HG02571 (cell line): Measurements from ENCODE around the gene XRCC6.
"Not testable (repeated sequence)": the region's sequence is repeated elsewhere in the genome, so short reads cannot be mapped to it uniquely, and the experiment has no call there.

Experiments used
- ATAC-seq: cut with Tn5 transposase; IDR thresholded peaks from one replicate; pipeline ENCODE4 v1.9.1; 2021; ENCODE audit warnings: mild to moderate bottlenecking, moderate library complexity; ENCODE audit not compliant: unreplicated experiment

The XRCC6 gene

DNA sequence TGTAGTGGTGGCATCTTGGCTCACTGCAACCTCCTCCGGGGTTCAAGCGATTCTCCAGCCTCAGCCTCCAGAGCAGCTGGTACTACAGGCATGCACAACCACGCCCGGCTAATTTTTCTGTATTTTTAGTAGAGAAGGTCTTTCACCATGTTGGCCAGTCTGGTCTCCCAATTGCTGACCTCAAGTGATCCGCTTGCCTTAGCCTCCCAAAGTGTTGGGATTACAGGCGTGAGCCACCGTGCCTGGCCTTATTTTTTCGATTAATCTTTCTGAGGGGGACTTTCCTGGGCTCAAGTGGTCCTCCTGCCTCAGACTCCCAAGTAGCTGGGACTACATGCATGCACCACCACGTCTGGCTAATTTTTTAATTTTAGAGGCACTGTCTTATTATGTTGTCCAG is 62.0 kb downstream of the XRCC6 start:
- ATAC-seq: no peak

DNA sequence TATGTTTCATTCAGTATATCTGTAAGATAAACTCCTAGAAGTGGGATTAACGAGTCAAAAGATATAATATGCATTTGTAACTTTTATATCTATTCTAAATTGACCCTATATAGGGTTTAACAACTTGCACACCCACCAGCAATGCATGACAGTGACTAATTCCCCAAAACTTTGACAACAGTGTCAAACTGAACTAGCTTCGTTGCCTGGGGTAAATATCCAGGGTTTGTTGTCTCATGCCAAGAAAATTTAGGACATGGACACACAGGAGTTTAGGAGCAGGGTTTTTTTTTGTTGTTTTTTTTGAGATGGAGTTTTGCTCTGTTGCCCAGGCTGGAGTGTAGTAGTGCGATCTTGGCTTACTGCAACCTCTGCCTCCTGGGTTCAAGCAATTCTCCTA is 62.5 kb downstream of the XRCC6 start:
- no peak for ATAC-seq

DNA sequence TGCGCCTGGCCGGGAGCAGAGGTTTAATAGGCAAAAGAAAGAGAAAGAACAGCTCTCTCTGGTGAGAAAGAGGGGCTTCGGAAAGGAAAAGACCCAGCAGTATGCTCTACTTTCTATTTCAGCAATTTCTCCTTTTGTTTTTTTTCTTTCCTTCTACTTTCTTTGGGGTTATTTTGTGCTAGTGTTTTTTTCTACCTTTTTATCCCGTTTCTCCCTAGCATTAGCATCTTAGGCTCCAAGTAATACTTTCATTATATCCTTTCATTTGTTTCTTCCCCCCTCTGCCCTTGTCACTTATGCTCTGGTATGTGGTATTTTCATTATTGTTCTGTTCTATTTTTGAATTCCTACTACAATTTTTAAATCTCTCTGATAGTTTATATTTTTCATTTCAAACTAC is 63.1 kb downstream of the XRCC6 start:
- no peak for ATAC-seq

DNA sequence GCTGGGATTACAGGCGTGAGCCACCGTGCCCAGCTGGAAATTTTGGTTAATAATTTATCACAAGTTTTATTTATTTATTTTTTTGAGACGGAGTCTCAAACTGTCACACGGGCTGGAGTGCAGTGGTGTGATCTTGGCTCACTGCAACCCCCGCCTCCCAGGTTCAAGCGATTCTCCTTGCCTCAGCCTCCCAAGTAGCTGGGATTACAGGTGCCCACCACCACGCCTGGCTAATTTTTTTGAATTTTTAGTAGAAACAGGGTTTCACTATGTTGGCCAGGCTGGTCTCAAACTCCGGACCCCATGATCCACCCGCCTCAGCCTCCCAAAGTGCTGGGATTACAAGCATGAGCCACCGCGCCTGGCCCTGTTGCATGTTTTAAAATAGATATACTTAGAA is 65.8 kb downstream of the XRCC6 start:
- not testable (repeated sequence) for ATAC-seq

DNA sequence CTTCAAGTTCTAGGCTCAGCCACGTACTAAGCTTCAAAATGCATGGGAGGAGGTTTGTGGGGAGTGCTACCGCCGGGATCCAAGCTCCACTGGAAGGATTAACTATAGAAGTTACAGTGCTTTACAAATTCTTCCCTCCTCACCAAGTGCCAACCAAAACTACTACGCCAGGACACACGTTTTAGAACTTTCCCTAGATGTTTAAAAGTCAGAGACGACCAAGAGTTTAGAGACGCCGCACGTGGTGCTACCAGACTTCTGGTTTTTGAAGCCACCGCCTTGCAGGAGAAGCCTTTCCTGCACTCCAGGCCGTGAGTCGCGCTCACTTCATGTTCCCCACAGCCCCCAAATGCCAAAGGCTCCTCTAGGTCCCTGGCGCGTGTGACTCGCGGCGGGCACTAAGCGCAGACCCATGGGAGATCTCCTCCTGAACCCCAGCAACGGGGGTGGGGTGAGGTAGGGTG is 66.8 kb downstream of the XRCC6 start:
- ATAC-seq: no peak

DNA sequence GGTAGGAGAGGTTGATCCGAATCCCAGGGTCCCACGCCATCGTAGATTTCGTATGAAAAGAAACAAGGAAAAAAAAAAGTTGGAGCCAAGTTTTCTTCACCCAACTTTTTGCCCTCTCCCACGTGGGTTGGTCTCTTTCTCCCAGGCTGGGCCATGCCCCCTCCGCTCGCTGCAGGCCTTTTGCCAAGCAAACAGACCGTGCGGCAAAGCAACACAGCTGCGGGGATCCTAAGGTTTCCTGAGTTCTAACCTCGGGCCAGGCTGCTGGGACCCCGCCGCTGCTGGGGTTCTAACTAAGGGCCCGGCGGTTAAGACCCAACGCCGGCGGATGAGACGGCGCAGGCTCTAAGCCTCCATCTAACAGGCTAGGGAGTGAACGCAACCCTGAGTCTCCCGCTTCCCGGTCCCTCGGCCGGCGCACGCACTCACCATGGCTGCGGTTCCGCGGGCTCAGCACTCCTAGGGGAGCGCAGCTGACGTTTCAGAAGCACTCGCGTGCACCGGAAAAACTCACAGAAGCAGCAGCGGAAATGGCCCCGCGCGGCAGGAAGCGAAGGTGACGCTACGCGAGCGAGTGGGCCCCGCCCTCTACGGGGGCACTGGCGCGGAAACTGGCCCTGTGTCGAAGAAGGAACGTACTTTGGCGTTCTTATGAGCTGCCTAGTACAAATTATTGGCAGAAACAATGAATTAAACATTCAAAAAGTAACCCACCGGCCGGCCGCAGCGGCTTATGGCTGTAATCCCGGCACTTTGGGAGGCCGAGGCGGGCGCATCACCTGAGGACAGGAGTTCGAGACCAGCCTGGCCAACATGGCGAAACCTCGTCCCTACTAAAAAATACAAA is 67.5 kb downstream of the XRCC6 start, which contains the start of gene SNU13:
Gene SNU13, minus strand, starts transcription at position 503 of the 847 bp plus-strand sequence. Its CDS starts 71 bp downstream, at position 432.
- peak; percentile 85 for ATAC-seq

DNA sequence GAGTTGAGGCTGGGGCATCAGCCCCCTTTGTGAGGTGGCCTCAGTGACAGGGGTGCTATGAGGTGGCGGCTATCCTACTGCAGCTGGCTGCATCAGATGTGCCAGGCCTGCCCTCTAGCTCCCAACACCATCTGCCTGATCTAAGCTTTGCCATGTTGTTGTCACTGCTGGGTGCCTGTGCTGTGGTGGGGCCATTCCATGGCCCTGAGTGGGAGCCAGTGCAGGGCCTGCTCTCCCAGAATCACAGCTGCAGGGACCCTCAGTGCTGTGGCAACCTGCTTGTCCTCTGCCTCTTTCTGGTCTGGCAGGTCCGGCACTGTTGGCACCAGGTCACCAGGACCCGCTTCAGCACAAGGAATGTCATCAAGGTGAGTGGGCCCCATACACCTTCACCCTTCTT is 69.4 kb downstream of the XRCC6 start:
- ATAC-seq: no peak

DNA sequence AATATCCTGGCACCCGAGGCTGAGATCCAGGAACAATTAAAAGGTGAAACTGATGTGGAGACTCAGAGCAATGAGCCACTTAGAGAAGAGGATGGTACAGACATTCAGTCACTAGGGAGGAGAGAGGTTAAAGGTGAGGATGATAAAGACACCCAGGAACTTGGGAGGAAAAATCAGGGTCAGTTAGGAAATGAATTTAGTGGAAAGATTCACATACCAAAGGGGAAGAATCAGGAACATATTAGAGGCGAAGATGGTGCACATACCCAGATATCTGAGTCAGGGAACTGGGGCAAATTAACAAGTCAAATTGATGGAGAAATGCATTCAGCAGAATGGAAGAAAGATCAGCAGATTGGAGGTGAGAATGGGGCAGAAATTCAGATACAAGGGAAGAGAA is 74.1 kb downstream of the XRCC6 start:
- no peak for ATAC-seq

DNA sequence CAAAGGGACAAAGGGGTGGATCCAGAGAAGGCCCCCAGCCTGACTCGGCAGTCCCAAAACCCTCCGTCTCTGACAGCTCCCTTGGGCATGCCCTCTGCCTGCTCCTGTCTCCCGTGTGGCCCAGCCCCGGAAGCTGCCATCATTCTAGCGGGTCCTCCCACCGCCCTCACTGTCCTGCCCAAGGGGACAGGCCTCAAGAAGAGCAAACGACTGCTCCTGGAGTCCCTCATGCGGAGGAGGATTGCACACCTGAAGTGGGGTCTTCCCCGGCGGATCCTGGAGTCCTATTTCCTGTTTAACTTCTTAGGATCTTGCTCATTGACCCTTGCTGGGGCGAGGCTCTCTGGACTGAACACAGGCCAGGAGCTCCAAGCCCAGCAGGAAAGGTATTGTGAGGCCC is 75.6 kb downstream of the XRCC6 start:
- no peak for ATAC-seq

DNA sequence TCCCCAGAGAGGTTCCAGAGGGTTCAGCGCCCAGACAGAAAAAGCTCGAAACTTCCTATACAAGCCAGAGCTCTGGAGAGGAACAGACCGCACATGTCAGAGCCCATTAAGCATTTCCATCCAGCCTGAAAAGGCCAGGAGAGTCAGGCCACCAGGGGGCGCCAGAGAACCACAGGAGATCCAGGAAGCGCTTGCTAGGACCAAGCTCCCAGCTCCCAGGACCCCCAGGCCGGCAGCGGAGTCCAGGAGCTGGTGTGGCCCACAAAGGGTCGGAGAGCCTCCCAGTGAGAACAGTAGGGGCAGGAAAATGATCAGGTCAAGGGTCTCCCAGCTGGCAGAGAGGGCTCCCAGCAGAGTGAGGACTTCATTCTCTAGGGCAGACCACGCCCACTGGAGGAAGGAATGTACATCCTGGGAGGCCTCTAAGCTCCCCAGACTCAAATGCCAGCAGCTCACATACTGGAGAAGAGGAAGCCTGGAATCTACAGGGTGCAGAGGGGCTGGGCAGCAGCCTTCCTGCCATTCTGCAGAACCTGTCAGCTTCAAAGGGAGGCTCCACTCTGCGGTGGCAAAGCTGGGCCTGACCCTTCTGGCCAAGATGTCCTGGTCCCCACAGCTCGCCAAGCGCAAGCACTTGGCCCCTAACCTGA is 76.2 kb downstream of the XRCC6 start:
- ATAC-seq: no peak

DNA sequence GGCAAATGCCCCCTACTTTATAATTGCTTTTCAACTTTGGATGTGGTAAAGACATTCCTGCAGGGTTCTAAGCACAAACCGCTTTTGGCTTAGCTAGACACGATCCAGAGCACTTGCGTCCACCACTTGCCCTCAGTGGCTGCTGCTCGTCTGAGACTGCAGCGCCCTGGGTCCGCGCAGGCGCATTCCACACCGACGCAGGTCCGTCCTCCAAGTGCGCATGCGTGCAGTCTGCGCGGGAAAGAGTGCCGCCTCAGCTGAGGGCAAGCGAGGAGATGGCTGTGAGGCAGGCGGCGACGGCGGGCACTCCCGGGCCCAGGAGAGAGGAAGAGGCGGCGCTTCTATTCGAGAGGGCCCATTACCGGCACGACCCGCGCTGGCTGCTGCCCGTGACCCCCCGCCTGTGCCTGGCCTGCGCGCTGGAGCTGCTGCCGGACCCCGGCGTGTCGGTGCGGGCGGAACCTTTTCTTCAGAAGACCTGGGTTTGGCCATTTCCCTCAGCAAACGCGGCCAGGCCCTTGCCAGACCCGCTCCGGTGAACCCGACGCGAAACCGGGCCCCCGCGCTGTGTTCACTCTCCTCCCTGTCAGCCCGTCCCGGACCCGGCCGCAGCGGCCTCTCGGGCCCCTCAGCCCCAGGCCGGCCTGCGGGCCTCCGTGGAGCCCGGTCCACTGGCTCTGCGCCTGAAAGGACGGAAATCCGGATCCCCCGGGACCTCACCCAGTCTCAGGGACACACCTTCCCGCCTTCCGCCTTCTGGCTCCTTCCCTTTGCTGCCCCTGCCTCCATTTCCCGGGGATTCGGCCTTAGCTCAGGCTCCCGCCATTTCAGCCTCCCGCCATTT is 78.4 kb downstream of the XRCC6 start, which contains the start of gene MEI1:
Gene MEI1, plus strand, starts transcription at position 240 of the 844 bp plus-strand sequence. Its CDS starts 36 bp downstream, at position 276.
- no peak for ATAC-seq

DNA sequence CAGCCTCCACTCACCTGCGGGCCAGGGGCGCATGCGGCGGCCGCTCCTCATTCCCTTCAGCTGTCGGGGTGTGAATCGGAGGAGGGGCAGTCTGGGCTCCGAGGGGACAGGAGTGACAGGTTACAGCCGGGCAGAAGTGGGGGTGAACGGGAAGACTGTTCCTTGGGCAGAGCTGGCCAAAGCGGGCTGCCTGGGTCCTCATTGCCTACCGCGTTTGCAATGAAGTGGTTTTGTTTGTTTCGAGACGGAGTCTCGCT is 78.9 kb downstream of the XRCC6 start:
- no peak for ATAC-seq

DNA sequence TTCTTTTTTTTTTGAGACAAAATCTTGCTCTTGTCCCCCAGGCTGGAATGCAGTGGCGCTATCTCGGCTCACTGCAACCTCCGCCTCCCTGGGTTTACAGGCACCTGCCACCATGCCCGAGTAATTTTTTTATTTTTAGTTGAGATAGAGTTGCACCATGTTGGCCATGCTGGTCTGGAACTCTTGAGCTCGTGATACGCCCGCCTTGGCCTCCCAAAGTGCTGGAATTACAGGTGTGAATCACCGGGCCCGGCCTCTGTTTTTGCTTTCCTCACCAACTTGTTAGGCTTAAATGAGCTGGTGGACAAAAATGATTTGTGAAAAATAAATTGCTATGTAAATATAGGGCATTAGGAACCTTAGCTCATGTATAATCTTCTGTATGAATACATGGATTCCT is 81.7 kb downstream of the XRCC6 start:
- ATAC-seq: no peak

DNA sequence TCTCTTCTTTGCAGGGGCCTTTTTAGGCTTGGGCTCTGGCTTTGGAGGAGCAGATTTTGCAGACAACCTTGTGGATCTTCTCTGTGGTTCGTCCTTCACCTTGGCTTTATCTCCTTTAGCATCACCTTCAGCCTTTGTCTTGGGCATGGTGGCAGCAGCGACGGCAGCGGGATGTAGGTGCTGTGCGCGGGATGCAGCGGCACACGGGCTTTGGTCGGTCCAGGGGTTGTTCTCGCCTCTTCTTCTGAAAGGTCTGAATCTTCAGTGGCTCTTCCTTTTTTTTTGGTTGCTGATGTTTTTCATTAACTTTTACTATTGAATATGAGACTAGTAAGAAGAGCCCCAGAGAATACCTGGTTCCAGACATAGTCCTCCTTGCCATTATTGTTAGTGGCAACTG is 88.2 kb downstream of the XRCC6 start:
- no peak for ATAC-seq

DNA sequence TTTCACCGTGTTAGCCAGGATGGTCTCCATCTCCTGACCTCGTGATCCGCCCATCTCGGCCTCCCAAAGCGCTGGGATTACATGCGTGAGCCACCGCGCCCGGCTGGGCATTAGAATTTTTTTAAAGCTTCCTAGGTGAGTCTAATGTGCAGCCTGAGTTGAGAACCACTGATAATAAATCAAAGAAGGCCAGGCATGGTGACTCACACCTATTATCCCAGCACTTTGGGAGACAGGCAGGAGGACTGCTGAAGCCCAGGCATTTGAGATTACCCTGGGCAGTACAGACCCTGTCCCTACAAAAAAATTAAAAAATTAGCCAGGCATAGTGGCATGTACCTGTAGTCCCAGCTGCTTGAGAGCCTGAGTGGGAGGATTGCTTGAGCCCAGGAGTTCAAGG is 91.9 kb downstream of the XRCC6 start:
- no peak for ATAC-seq
